NK-92 (cell line): ENCODE data around the gene C9orf78.
"Not testable (repeated sequence)": the region's sequence is repeated elsewhere in the genome, so short reads cannot be mapped to it uniquely, and the experiment has no call there.

ENCODE experiments used
- DNase-seq: peaks from one replicate; lab custom pipeline; 2025; ENCODE audit not compliant: unreplicated experiment; lab: John Stamatoyannopoulos, UW

Gene C9orf78

DNA sequence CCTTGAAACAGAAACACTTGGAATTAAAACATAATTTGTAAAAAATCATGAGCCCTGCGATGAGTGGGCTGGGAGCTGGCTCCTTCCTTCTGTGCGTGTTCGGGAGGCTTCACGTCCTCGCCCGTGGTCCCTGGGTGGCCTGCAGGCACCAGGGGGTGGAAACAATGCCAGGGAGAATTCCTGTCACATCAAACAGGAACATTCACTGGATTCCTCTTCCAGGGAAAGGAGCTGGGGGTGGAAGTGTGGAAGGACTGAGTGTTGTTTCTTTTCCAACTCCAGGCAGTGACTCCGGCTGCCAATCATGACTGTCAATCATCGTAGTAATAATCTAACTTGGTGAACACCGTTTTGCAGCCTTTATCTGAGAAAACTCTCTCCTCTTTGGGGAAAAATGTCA is 21.4 kb downstream of the C9orf78 start:
- DNase-seq = no peak

DNA sequence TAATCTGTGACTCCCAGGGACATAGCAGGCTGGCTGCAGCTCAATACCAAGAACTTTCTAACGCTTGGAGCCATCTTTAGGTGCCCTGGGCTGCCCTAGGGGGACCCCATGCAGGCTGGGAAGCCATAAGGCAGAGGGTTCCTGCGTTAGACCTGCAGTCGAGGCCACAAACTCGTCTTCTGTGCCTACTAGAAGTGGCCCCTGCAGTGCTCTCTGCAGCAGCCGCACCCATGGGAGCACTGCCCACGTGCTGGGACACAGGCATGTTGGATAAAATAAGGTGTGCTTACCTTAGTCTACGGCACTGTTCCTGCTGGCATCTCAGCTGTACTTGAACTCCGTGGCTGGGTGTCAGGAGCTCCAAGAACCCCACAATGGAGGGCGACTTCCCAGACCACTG is 22.7 kb downstream of the C9orf78 start:
- no peak for DNase-seq

DNA sequence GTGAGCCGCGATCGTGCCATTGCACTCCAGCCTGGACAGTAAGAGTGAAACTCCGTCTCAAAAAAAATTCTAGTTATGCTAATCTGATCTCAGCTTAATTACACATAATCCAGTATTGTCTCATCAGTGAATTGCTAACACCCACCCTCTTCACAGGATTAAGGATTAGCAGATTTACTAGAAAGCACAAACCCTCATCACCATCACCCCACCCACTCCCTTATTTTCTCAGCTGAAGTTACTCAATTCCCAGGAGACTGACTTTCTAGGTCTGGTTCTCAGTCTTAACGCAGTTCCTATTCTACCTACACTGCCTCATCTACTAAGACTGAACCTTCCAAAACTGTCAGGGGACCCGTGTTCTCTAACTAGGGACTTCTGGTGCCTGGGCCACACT is 23.1 kb downstream of the C9orf78 start:
- no peak for DNase-seq

DNA sequence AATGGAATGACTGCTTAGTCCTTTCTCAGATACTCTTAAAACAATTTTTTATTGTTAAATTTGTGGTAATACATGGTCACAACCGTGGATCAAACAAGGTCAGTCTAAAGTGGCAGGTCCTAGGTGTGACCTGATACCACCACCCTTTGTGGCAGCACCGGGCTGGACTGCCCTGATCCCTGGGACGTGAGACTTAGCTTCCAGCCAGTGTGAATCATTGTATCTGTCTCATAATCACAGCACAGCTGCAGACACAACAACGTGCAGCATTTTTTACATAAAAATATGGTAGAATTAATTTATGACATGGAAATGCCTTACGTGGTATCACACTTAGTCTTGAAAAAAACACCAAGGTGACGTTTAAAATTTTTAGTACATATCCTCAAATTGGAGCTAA is 24.3 kb downstream of the C9orf78 start:
- no peak for DNase-seq

DNA sequence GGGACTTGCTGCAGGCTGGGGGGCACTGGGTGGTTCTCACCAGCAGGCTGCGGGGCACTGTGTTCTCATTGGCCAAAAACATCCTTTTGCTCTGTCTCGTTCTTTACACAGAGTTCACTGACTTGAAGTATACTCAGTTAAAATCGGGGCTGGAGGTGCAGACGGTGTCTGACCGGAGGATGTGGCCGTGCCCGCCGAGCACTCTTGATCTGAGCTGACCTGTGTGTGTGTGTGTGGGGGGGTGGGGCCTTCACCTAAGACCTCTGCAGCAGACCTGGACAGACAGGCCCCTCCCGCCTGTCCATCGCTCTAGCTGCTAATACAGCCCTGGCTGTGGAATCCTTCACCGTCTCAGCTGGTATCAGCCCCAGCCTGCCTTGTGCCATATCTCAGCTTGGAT is 25.0 kb downstream of the C9orf78 start:
- DNase-seq = no peak

DNA sequence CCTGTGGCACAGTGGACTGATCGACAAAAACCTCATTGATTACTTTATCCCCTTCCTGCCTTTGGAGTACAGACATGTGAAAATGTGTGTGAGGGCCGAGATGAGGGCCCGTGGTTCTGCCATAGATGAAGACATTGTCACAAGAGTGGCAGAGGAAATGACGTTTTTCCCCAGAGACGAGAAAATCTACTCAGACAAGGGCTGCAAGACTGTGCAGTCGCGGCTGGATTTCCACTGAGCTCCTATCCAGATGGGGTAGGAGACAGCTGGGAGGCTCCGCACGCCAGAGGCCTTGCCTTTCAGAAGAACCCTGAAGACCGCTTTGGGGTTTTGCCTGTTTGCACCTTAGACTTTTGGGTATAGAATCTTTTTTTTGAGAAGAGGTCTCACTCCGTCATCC is 25.7 kb downstream of the C9orf78 start:
- DNase-seq = no peak

DNA sequence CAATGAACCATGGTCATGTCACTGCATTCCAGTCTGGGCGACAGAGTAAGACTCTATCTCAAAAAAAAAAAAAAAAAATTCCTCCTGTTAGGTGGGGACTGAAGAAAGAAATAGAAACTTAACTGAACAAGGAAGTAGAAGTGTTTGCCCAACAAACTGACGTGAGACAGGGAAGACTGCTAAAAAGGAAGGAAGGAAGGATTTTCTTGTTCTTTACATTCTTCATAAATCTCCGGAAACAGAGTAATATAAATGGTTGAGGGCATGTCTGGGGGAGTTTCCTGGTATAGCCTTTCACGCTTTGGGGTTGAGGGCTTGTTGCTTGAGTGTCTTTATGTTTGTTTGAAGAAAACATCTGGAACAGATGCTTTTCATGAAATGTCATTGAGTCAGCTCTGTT is 29.0 kb downstream of the C9orf78 start:
- no peak for DNase-seq

DNA sequence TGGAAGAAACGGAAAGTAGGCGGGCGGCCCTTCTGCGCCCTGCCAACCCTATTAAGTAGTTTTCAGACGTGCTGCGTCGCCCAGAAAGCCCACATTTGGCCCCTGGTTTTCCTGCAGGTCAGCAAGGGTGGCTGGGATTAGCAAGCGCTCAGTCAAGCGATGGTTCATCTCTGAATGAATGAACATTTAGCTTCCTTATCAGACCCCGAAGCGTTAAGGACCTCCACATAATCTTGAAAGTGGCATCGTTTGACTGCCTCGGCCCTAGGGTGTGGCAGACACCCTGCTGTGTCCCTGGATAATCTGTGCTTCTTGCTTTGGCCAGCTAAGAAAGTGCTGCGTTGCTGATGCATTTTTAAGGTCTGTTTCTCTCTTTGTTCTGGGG is 31.4 kb downstream of the C9orf78 start:
- no peak for DNase-seq

DNA sequence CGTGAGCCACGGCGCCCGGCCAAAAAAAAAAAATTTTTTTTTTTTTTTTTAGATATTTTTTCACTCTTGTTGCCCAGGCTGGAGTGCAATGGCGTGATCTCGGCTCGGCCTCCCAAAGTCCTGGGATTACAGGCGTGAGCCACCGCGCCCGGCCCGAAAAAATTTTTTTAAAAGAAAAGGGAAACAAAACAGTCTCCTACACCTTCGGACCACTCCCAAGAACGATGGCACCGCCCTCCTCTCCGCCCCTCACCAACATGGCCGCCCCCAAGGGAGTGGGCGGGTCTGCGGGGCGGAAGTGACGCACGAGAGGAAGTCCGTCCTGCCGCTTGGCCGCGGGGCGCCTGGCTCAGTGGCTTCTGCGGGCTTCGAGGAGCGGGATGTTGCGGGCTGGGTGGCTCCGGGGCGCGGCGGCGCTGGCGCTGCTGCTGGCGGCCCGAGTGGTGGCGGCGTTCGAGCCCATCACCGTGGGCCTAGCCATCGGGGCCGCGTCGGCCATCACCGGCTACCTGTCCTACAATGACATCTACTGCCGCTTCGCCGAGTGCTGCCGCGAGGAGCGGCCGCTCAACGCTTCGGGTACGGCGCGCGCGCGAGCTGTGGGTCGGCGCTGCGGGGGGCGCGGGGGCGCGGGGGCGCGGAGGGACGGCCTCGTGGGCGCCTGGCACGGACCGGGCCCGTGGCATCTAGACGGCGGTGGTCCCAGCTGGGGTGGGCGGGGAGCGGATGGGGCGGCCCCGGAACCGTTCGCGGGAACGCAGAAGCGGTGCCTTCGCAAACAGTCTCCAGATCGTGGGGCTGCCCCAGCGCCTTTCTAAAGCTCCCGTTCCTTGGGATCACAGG is 32.0 kb downstream of the C9orf78 start, which contains the start of gene TOR1B:
TOR1B (plus strand) TSS at position 352 of the 843 bp plus-strand sequence; CDS start at position 381, 29 bp downstream.
- DNase-seq = peak; percentile 57

DNA sequence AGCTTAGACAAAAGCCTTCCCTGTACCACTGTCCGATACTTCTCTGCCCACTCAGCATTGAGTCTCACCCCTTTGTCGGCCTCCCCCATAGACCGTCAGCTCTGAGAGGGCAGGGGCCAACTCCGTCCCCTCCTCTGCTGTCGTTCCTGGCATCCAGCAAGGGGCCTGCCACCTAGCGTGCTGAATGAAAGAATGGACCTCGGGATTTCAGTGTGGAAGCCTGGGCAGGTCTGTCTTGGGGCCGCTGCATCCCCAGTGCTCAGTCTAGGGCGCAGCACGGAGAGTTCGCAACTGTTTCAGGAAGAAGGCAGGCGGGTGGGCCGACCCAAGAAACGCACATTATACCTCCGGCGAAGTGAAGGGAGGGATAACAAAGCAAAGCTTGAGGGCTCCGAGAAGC is 33.6 kb downstream of the C9orf78 start:
- no peak for DNase-seq

DNA sequence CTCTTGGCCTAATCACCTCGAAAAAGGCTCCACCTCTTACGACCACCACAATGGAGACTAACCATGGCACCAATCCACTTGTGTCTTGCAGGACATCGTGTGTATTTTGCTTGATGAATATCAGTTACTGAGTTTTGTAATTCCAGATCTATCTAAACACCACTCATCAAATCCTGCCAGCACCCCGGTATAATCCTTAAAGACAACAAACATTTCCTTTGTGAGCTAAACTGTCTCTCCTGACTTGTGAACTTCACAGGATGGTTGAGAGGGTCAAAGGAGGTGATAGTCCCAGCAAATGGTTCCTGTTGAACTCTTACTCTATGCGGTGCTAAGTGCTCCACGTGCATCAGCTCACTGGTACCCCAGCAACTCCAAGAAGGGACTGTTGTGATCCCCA is 36.1 kb downstream of the C9orf78 start:
- no peak for DNase-seq

DNA sequence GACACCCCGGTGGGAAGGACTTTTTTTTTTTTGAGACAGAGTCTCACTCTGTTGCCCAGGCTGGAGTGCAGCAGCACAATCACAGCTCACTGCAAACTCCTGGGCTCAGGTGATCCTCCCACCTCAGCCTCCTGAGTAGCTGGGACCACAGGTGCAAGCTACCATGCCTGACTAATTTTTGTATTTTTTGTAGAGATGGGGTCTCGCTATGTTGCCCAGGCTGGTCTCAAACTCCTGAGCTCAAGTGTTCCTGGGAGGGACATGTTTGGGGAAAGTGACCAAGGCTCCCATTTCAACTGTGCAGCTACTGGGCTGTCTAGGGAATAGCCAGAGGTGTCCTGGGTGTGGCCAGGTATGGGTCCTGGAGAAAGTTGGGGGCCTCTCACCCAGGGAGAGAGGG is 39.0 kb downstream of the C9orf78 start:
- not testable (repeated sequence) for DNase-seq

DNA sequence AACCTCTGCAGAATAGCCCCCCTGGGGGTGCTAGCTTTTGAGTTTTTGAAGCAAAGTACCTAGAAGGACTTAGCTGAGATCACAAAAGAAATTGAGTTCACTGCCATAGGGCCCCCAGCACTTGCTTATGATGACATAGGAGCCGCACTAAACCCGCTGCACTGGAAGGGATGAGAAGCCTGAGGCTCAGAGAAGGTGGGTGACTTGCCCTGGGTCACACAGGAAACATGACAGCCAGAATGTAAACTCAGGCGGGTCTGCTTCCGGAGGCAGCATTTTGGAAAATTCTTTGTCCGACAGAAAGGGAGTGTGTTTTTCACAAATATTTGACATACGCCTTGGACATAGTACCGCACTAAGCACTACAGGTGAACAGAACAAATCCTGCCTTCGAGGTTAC is 40.5 kb downstream of the C9orf78 start:
- no peak for DNase-seq

DNA sequence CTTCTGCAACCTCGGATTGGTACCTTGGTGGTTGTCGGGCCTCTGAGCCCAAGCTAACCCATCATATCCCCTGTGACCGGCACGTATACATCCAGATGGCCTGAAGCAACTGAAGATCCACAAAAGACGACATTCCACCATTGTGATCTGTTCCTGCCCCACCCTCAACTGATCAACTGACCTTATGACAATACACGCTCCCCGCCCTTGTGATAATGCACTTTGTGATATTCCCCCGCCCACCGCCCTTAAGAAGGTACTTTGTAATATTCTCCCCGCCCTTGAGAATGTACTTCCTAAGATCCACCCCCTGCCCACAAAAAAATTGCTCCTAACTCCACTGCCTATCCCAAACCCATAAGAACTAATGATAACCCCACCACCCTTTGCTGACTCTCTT is 48.6 kb downstream of the C9orf78 start:
- DNase-seq = no peak

DNA sequence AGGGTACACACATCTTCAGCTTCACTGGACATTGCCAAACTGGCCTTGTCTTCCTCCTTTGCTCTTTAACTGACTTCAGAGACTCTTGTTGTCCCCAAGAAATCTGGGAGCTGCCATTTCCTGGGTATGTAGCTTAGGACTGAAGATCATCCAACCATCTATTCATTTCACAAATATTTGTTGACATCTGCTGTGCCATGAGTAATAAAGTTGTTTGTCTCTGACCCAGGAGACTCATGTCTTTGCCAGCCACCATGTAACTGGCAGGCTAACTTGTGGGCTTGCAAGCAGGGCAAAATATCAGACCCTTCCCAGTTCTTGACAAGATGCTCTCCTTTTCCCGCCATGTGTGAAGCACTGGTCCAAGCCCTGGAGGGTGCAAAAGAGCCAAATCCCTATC is 49.2 kb downstream of the C9orf78 start:
- DNase-seq = no peak

DNA sequence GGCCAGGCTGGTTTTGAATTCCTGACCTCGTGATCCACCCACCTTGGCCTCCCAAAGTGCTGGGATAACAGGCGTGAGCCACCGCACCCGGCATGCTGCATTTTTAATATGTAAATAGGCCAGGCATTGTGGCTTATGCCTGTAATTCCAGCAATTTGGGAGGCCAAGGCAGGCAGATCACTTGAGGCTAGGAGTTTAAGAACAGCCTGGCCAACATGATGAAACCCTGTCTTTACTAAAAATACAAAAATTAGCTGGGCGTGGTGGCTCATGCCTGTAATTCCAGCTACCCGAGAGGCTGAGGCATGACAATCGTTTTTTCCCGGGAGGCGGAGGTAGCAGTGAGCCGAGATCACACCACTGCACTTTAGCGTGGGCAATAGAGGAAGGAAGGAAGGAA is 50.1 kb downstream of the C9orf78 start:
- not testable (repeated sequence) for DNase-seq

DNA sequence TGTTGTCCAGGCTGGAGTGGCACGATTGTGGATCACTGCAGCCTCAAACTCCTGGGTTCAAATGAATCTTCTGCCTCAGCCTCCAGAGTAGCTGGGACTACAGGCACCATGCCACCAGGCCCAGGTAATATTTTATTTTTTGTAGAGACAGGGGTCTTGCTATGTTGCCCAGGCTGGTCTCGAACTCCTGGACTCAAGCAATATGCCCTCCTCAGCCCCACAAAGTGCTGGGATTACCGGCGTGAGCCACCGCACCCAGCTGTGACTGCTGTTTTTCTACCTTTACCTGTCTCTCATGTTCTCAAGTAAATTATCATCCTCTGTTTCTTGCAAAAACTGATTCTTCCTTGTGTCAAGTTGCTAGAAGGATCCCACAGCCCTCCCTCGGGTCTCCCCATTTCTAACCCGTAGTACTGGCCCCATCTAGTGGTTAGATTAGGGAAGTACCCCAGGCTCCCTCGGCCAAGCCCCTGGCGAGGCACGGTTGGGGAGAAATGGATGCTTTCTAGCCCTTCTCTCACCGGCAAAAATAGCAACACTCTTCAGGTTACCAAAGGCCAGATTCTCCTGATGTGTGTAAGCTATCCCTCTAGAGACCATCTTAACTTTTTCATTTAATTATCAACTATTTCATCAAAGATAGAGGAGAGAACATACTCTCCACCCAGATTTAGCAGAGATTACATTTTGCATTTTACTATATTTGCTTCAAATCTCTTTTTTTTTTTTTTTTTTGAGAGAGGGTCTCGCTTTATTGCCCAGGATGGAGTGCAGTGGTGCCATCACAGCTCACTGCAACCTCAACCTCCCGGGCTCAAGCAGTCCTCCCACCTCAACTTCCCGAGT is 51.3 kb downstream of the C9orf78 start:
- DNase-seq = no peak

DNA sequence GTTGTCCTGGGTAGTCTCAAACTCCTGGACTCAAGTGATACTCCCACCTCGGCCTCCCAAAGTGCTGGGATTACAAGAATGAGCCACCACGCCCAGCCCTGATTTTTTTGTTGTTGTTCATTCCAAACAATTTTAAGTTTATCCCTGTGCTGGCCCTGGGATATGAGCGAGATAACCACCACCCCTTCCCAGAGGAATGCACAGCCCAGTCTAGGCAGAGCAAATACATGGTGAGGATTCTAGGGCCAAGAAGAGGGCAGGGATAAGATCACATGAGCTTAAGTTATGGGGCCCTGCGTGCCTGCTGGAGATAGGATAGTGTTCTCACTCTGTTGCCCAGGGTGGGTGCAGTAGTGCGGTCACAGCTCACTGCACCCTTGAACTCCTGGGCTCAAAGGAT is 53.1 kb downstream of the C9orf78 start:
- no peak for DNase-seq

DNA sequence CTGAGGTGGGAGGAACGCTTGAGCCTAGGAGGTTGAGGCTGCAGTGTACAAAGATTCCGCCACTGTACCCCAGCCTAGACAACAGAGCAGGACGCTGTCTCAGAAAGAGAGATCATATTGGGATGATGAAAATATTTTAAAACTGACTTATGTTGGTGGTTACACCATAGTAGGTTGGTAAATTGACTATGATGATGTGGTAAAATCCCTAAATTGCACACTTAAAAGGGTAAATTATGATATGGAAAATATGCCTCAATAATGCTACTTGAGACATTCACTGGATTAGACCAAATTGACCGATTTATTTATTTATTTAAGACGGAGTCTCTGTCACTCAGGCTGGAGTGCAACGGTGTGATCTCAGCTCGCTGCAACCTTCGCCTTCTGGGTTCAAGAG is 53.9 kb downstream of the C9orf78 start:
- DNase-seq = no peak

DNA sequence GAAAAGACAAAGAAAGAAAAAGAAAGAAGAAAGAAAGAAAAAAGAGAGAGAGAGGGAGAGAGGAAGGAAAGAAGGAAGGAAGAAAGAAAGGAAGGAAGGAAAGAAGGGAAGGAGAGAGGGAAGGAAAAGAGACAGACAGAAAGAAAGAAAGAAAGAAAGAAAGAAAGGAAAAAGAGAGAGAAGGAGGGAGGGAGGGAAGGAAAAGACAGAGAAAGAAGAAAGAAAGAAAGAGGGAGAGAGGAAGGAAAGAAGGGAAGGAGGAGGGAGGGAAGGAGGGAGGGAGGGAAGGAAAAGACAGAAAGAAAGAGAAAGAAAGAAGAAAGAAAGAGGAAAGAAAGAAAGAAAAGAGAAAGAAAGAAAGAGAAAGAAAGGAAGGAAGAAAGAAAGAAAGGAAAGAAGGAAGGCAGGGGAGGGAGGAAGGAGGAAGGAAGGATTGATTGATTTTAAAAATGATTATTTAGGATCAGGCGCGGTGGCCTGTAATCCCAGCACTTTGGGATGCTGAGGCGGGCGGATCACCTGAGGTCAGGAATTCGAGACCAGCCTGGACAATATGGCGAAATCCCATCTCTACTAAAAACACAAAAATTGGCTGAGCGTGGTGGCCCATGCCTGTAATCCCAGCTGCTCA is 55.4 kb downstream of the C9orf78 start:
- DNase-seq = no peak

DNA sequence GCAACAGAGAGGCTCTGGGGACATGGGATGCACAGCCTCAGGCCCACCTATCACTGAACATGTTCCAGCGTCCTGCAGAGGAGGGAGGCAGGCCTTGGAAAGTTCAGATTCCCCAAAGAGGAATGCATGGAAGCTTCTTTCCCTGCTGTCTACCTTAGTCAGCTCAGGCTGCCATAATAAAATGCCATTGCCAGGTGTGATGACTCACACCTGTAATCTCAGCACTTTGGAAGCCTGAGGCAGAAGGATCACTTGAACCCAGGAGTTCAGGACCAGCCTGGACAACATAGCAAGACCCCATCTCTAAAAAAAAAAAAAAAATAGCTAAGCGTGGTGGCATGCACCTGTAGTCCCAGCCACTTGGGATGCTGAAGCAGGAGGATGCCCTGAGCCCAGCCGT is 56.6 kb downstream of the C9orf78 start:
- no peak for DNase-seq

DNA sequence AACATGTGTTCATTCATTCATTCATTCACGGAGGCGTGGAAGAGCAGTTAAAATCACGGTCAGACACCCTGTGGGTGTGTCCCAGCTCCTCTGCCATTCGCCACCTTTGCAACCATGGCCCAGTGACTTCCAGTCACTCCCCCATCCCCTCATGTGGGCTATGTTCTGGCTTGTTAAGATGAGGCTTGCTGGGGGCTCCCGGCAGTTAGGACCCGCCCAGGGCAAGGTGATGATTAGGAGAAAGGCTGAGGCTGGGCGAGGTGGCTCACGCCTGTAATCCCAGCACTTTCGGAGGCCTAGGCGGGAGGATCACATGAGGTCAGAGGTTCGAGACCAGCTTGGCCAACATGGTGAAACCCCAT is 57.3 kb downstream of the C9orf78 start:
- no peak for DNase-seq
